GM19452 (cell line): ENCODE measurements around the gene FAM222A.
"Not testable (repeated sequence)": the region's sequence is repeated elsewhere in the genome, so short reads cannot be mapped to it uniquely, and the experiment has no call there.

ENCODE experiments used
- ATAC-seq: cut with Tn5 transposase; IDR thresholded peaks from one replicate; pipeline ENCODE4 v1.9.1; 2021; ENCODE audit not compliant: unreplicated experiment

Gene FAM222A

DNA sequence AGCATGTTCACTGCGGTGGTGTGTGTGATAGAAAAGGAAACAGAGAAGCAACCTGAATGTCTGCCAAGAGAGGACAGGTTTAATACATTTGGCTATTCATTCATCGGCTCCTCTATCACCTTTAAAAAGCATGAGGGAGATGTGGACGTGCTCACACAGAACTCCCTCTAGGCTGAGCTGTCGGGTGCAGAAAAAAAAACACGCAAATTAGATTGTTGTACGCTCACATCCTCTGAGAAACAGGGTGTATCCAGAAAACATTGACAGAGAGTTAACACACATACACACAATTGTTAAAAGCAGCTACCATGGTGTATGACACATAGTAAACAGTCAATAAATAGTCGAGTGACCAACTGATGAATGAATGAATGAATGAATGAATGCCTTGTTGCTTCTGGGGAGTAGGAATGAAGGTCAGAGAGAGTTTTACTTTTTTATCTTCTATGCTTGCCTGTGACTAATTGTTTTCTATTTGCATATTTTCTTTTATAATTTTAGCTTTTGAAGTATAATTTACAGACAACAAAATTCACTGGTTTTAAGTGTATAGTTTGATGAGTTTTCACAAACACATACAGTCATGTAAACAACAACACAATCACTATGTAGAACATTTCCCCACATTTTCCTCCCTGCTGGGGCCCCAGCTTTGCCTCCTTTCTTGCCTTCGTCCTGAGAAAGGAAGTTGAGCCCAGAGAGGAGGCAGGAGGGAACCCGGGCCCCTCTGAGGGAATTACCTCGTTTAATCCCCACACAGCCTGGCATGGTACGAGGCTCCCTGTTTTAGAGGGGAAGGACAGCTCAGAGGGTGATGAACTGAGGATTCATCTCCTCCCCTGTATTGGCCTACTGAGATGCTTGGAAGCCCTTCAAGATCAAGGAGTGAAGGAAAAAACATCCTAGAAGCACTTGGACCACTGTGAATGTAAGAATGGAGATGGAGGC, 19.7 kb upstream of the FAM222A start:
- no peak for ATAC-seq

DNA sequence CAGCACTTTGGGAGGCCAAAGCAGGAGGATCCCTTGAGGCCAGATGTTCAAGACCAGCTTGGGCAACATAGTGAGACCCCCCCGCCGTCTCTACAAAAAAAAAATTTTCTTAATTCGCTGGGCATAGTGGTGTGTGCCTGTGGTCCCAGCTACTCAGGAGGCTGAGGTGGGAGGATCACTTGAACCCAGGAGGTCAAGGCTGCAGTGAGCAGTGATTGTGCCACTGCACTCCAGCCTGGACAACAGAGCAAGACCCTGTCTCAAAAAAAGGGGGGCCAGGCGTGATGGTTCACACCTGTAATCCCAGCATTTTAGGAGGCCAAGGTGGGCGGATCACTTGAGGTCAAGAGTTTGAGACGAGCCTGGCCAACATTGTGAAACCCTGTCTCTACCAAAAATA, 19.0 kb upstream of the FAM222A start:
- not testable (repeated sequence) for ATAC-seq

DNA sequence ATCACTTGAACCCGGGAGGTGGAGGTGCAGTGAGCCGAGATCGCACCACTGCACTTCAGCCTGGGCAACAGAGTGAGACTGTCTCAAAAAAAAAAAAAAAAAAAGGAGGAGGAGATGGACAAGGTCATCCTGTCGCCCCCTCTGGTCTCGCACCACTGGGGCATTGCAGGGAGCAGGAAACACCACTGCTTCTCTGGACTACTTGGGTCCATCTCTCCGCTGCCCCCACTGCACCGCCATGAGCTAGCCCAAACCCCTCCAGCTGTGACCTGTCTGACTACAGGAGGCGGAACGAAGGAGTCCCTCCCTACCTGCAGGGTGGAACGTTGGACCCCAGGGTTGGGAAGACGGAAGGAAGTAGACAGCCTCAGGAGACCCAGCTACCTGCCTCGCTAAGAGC, 18.2 kb upstream of the FAM222A start:
- no peak for ATAC-seq

DNA sequence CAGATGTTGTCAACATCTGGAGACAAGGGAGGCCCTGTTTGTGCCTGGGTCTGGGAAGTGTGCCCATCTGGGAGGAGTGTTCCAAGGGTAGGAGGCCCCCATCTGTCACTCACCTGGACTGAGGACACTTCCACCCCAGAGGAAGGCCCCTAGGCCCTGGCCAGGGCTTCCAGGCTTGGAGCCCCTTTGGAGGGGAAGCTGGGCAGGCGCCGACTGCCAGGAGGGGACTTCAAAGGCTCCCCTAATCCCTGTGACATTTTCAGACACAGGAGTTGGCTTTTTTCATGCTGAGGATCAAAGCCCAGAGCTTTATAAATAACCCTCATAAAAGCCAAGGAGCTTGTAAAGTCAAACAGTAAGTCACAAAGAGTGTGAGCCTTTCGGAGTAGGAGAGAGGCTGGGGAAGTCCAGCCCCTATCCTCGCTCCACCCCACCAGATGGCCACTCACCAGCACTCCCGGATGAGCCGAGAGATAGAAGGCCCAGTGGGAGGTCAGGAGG, 17.6 kb upstream of the FAM222A start:
- no peak for ATAC-seq

DNA sequence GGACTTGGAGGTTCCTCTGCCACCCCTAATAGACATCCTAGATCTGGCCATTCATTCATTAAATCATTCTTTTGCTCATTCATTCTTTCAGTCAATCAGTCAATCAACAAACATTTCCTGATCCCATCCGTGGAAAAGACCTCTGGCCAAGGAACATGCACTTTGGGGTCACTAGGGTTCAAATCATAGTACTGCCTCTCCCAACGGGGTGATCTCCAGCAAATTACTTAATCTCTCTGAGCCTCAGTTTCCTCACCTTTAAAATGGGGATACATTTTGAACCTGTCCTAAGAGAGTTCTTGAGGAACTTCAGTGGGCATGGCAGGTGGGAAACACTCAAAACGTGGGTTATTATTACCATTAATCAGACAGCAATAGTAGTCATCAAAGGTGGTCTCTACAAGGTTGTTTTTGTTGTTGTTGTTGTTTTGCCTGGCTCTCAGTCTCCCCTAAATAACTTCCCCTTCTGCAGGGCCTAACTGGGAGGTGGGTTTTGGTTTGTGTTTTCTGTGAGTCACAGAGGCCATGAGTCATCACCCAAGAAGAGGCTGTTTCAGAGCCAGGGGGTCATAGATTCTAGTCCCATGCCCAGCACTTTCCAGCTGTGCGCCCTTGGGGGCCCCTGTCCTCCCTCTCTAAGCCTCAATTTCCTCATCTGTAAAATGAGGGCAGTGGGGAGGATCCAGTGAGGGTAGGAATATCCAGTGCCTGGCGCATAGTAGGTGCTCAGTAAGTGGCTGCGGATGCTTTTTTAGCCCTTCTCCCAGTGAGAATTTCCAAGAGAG, 16.9 kb upstream of the FAM222A start:
- ATAC-seq, result no peak

DNA sequence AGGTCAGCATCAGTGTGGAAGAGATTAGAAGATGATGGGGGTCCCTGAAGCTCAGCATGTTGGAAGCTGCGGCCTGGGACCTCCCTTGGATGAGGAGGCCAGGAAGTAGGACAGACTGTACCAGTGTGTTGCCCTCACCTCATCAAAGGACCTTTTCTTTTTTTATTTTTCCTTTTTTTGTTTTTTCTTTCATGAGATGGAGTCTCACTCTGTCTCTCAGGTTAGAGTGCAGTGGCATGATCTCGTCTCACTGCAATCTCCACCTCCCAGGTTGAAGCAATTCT, 16.4 kb upstream of the FAM222A start:
- ATAC-seq, result no peak

DNA sequence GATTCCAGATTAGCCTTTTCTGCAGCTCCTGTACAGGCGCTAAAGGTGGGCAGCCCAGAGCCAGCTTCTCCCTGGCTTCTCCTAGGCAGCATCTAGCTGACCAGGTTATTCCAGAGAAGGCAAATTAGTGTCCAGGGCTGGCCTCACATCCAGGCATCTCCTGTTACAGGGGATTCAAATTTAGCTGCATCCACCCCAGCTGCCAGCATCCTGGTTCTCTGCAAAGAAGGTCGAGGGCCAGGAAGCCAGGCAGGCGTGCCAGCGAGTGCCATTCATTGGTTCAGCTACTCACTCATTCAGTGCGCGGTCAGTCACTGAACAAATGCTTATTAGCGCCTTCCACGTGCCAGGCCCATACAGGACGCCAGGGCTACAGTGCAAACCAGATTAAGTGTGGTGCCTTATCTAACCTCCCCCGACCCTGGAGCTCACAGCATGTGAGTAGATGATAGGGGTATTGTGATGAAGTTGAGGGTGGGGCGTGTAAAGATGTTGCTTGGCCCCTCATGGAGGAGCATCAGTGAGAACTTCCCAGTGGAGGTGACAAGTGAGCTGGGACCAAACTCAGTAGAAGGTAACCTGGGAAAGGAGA, 15.7 kb upstream of the FAM222A start:
- no peak for ATAC-seq

DNA sequence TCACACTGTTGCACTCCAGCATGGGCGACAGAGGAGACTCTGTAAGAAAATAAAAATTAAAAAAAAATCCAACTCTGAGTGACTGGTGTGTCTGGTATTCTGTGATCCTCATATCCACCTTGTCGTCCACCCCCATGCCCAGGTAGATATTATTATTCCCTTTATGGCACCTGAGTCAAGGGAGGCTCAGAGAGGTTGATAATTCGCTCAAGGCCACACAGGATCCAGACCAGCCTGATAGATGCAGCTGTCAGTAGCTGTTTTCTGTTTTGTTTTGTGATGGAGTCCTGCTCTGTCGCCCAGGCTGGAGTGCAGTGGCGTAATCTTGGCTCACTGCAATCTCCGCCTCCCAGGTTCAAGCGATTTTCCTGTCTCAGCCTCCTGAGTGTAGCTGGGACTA, 14.8 kb upstream of the FAM222A start:
- no peak for ATAC-seq

DNA sequence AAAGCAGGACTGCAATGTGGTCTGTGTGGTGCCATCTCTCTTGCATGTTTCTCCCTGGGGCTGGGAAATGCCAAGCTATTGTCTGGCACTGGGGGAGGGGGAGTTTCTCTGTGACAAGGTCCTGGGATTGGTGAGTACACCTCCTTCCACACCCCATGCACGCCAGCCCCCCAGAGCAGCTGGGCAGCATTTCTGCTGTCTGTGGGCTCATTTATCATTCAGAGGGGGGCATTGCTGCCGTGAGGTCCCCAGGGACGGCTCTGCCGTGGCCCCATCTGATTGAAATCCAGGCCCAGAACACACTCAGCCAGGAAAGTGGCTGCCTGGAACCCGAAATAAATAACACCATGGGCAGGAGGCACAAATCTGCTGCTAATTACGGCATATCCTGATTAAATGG, 12.6 kb upstream of the FAM222A start:
- ATAC-seq, result no peak

DNA sequence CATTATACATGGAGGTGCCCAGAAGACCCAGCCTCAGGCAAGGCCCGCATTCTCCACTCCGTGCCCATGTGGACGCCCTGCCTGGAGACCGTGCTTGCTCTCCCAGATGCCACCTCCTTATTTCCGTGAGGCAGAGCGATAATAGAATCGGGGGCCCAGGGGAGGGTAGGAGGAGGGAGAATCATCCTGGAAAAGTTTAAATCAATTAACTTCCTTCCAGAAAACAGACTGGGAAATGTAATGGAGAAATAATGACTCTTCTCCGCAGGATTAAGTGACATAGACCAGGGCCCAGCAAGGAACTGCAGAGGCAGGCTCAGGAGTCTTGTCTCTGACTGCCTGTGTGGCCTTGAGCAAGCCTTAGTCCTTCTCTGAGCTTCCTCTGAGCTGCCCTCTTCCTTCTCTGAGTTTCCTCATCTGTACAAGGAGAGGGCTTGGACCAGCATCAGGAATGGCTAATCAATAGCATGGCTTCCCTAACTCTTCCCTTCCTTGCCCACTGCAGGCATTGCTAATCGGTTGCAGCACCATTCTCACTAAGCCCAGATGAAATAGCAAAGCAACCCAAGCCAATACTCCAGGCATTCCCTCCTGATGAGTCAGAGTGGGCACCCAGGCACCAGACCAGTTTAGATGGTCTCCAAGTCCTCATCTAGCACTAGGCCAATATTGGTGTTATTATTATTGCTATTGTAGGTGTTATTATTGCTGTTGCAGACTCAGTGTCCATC, 11.3 kb upstream of the FAM222A start:
- ATAC-seq, result no peak

DNA sequence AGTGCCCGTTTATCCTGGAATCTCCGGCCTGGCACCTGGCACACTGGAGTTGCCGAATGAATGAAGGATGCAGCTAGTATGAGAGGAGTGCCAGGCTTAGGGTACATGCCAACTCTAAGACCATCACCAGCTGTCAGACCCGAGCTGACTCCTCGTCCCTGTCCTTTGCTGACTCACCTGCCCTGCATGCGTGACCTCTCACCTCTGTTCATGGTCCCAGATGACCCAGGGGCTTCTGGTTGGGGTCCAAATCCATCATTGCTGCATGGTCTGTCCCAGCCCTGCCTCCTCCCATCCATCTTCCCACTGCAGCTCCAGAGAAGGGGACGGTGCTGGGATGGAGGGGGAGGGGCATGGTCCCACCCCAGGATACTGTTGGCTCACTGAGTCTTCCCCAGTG, 9.9 kb upstream of the FAM222A start:
- ATAC-seq, result no peak

DNA sequence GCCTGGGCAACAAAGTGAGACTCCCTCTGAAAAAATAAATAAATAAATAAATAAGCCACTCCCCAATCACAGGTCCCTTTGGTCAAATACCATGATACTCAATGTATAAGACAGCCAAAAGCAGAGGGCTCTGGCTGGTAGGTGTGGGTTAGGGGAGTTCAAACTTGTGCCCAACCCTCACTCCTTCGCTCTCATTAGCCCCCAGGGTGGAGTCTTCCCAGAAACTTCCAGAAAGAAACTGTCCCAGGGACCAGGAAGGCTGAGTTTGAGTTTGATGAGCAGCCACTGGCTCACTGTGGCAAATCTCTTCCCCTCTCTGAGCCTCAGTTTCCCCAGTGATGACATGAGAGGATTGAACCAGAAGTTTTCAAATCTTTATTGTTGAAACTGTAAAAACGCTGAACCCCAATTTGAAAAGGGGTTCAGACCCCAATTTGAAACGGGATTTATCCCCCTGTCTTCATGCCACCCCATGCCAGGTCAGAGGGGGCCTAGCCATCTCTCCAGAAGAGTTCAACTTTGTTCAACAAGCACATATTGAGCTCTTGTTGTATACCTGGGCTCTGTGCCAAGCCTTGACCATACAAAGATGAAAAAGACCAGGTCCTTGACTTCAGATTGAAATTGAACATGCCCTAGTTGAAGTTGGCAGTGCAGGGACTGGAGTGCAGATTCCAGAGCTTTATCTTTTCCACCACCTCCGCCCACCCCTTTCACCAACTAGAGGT, 9.1 kb upstream of the FAM222A start:
- ATAC-seq, result no peak

DNA sequence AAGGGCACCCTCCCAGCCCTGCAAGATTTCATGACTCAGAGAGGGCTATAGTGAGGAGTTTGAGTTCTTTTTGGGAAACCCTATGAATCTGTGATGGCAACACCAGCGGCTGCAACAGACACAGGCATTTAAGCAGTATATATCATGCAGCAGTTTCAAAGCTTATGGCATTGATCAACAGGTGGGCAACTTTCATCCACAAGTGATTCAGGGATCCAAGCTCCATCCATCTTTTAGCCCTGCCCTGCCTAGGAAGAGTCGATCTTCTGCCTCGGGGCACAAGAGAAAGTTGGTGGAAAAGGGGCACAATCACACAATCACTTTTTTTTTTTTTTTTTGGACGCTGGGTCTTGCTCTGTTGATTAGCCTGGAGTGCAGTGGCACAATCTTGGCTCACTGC, 8.3 kb upstream of the FAM222A start:
- ATAC-seq, result no peak

DNA sequence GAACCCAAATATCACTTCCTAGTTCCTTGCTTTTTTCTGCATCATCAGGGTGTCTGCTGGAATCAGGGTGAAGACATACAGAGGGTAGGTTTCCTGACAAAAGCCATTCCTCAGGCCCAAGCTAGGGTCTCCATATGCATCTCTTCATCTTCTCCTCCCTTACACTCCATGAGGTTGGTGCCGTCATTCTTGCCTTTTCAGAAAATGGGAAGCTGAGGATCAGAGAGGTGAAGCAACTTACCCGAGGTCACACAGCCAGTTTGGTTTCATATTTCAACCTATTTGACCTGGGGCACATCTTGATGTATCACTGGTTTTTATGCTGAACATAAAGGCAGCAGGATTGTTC, 7.3 kb upstream of the FAM222A start:
- ATAC-seq, result no peak

DNA sequence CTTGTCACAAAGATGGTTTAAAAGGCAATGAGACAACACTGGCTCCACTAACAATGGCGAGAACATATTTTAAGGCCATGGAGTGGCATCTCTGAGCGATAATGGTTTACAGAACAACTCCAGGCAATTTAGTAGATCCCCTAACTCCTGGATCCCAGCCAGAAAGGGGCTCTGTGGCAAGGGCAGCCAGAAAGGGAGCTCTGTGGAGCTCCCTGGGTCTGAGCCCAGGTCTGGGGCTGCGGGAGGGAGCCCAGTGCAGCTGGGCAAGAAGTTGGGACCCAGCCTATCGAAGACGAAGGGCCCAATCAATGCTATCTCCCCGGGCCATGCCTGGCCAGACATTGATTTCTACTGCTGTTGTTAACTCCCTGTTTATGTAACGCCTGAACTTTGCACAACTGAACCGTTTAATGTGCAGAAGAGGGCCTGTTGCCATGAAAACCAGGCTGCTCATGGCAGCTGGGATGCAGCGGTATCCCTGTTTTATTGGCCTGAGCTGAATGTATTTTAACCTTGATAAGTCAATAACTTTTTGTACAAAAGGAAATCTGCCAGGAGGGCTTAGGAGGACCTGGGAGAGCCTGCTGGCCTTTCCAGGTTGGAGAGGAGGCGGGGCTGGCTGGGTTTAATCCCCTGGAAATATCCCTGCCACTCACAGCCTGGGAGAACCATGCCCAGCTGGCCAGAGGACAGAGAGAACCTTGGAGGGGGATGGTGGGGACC, 6.7 kb upstream of the FAM222A start:
- ATAC-seq, result no peak

DNA sequence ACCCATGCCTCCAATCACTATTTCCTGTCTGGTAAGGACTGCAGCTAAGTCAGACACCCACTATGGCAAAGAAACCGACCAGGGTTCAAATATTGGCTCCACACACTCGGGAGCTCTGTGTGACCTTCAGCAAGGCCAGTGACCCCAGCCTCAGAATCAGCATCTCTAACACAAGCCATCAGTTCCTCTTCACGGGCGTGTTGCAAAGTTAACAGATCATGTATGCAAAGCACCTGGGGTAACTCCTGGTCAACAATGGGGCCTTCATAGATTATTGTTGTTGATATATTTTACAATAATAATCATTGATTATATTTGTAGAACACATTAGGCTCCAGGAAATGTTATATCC, 6.2 kb upstream of the FAM222A start:
- no peak for ATAC-seq

DNA sequence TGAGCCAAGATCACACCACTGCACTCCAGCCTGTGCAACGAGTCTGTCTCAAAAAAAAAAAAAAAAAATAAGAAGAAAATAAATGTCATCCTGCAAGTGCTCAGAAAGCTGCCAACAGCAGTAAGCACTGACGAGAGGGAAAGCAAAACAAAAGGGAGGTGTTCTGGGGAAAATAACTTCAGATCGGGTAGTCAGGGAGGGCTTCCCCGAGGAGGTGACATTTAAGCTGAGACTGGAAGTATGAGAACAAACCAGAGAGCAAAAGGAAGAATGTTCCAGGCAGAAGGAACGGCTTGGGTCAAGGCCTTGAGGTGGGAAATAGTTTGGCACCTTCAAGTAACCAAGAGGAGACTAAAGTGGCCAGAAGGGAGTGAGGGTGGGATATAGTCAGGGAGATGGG, 4.7 kb upstream of the FAM222A start:
- ATAC-seq, result no peak

DNA sequence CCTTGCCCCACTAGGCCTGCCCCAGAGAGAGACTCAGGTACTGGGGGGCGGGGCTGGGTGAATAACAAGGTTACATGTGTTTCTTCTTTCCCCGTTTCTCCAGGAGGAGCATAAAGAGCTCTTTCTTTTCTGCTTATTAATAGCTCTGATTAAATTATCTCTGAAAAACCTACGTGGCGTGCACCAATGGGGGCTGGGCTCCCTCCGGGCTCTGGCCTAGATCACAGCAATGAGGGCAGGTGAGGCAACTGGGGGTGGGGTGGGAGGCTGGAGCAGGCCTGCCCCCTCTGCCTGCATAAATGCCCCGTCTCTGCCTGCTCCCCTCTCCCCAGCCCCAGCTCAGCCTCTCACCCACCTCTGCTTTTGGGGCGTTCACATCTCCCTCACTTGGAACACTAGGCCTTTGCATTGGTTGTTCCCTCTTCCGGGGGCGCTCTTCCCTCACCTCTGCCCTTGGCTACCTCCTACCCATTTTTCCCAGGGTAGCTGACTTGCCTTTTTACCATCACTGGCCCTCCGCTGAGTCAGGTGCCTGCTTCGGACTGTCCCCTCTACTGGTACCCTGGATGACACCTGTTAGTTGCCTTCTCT, 4.1 kb upstream of the FAM222A start:
- no peak for ATAC-seq

DNA sequence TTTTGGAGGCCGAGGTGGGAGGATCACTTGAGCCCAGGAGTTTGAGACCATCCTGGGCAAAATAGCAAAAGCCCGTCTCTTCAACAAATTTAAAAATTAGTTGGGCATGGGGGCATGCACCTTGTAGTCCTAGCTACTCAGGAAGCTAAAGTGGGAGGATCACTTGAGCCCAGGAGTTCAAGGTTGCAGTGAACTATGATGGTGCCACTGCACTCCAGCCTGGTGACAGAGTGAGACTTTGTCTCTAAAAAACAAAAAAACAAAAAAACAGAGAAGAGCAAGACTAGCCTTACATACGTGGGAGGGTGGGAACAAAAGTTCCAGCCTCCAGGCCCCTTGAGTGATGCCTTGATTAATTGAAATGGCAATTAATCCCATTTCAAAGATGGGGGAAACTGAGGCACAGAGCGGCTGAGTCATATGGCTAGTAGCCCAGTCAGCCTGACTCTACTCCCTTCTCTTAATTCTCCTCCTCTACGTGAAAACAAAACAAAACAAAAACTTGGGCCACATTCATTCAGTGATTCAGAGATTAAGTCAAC, 3.3 kb upstream of the FAM222A start:
- no peak for ATAC-seq
